HepG2 (cell line): Measurements from ENCODE around the gene DDR1. TPM values are rescaled to one million over a fixed set of nuclear protein-coding genes. Genes with fewer than 3 reads are reported as not detected.

Source experiments
- ARHGAP35 ChIP-seq: sonication (generic); formaldehyde crosslinking; IDR thresholded peaks from 2 replicates; pipeline ENCODE4 v1.9.0; 2022; ENCODE audit warnings: mild to moderate bottlenecking, inconsistent platforms, moderate library complexity, missing genetic modification reagents, borderline replicate concordance
- BATF2 ChIP-seq: sonication (generic); formaldehyde crosslinking; IDR thresholded peaks from 2 replicates; pipeline ENCODE4 v1.8.0; 2022; ENCODE audit warnings: mild to moderate bottlenecking, missing genetic modification reagents, moderate library complexity
- CBX5 ChIP-seq: sonication (generic); formaldehyde crosslinking; IDR thresholded peaks from 2 replicates; pipeline ENCODE4 v1.4.0; 2020; ENCODE audit warnings: missing genetic modification reagents, borderline replicate concordance
- FLYWCH1 ChIP-seq: sonication (generic); formaldehyde crosslinking; IDR thresholded peaks from 2 replicates; pipeline ENCODE4 v1.8.1; 2023; ENCODE audit warnings: mild to moderate bottlenecking, missing genetic modification reagents
- HMG20A ChIP-seq: IDR thresholded peaks from 2 replicates; pipeline ENCODE4 v1.6.1; 2016; ENCODE audit warnings: borderline replicate concordance
- JARID2 ChIP-seq: sonication (generic); formaldehyde crosslinking; IDR thresholded peaks from 2 replicates; pipeline ENCODE4 v1.8.1; 2023; ENCODE audit warnings: missing genetic modification reagents, inconsistent platforms; ENCODE audit not compliant: insufficient replicate concordance
- KAT7 ChIP-seq: IDR thresholded peaks from 2 replicates; pipeline ENCODE4 v1.6.1; 2018; ENCODE audit warnings: borderline replicate concordance, missing compliant biosample characterization
- MAZ ChIP-seq, 2 experiments: sonication (generic) in 1 of 2; formaldehyde crosslinking in 1 of 2; IDR thresholded peaks; 2 replicates each; pipeline versions ENCODE4 v1.5.0 to v1.6.1; 2012 to 2020; ENCODE audit warnings: low read depth in 2 of 2, mild to moderate bottlenecking in 2 of 2, borderline replicate concordance in 1 of 2, improper control_type of control experiment in 1 of 2, low read length in 1 of 2, missing genetic modification reagents in 1 of 2, moderate library complexity in 1 of 2
- NFE2L2 ChIP-seq: fragments of 150-350 bp; IDR thresholded peaks from 2 replicates; pipeline ENCODE4 v1.6.1; 2014; ENCODE audit warnings: low read length
- REXO4 ChIP-seq: sonication (generic); formaldehyde crosslinking; IDR thresholded peaks from 2 replicates; pipeline ENCODE4 v1.8.0; 2022; ENCODE audit warnings: missing genetic modification reagents, mild to moderate bottlenecking, borderline replicate concordance
- RXRA ChIP-seq: sonication (generic); formaldehyde crosslinking; IDR thresholded peaks from 2 replicates; pipeline ENCODE4 v1.5.1; 2020; ENCODE audit warnings: missing genetic modification reagents
- SIN3A ChIP-seq: IDR thresholded peaks from 2 replicates; pipeline ENCODE4 v1.6.1; 2011; ENCODE audit warnings: low read depth, mild to moderate bottlenecking, control low read depth, low read length, borderline replicate concordance
- STAG1 ChIP-seq: sonication (generic); formaldehyde crosslinking; IDR thresholded peaks from 2 replicates; pipeline ENCODE4 v1.4.0; 2020; ENCODE audit warnings: missing genetic modification reagents
- TFDP1 ChIP-seq: IDR thresholded peaks from 2 replicates; pipeline ENCODE4 v1.6.1; 2016; ENCODE audit warnings: missing compliant biosample characterization, missing genetic modification reagents, borderline replicate concordance
- ZC3H4 ChIP-seq: sonication (generic); formaldehyde crosslinking; IDR thresholded peaks from 2 replicates; pipeline ENCODE4 v1.4.0; 2020; ENCODE audit warnings: missing genetic modification reagents, borderline replicate concordance
- ZNF496 ChIP-seq: sonication (generic); formaldehyde crosslinking; IDR thresholded peaks from 2 replicates; pipeline ENCODE4 v1.8.1; 2023; ENCODE audit warnings: mild to moderate bottlenecking, moderate library complexity, missing genetic modification reagents; ENCODE audit not compliant: insufficient replicate concordance
- ZNF607 ChIP-seq: sonication (generic); formaldehyde crosslinking; IDR thresholded peaks from 2 replicates; pipeline ENCODE4 v1.5.1; 2020; ENCODE audit warnings: missing genetic modification reagents, mild to moderate bottlenecking, borderline replicate concordance
- ZNF619 ChIP-seq: sonication (generic); formaldehyde crosslinking; IDR thresholded peaks from 2 replicates; pipeline ENCODE4 v1.4.0; 2020; ENCODE audit warnings: mild to moderate bottlenecking, missing genetic modification reagents
- ZNF687 ChIP-seq: sonication (generic); formaldehyde crosslinking; IDR thresholded peaks from 2 replicates; pipeline ENCODE4 v1.5.1; 2020; ENCODE audit warnings: mild to moderate bottlenecking, missing genetic modification reagents, moderate library complexity
- ZNF704 ChIP-seq: sonication (generic); formaldehyde crosslinking; IDR thresholded peaks from 2 replicates; pipeline ENCODE4 v1.8.1; 2023; ENCODE audit warnings: mild to moderate bottlenecking, inconsistent platforms, moderate library complexity, missing genetic modification reagents, borderline replicate concordance
- ZSCAN20 ChIP-seq: sonication (generic); formaldehyde crosslinking; IDR thresholded peaks from 2 replicates; pipeline ENCODE4 v1.4.0; 2020; ENCODE audit warnings: missing genetic modification reagents, mild to moderate bottlenecking, borderline replicate concordance
- polyA plus RNA-seq, 8 experiments: library from polyadenylated mRNA; depleted of rRNA in 3 of 8; stranded (reverse) in 7 of 8; unstranded in 1 of 8; fragments of >200 nt; fragmentation: Illumina TruSeq in 4 of 8; extraction: Trizol in 4 of 8; gene quantifications; 2 replicates each; pipeline versions ENCODE4 v1.2.1 to v1.2.3, GENCODE V29; 2011 to 2016; ENCODE audit warnings: low read depth in 4 of 8, missing spikeins in 1 of 8, mixed read lengths in 1 of 8; ENCODE audit not compliant: insufficient read depth in 1 of 8
- total RNA-seq, 5 experiments: library from RNA; depleted of rRNA; stranded (reverse); fragments of >200 nt; fragmentation: Illumina TruSeq; extraction: Trizol; gene quantifications; 2 replicates each; pipeline ENCODE4 v1.2.3, GENCODE V29; 2016; ENCODE audit warnings: low read depth in 1 of 5

DDR1 gene
- total and polyA plus RNA-seq, 2 of the 13 experiments (the other 11 are each of a cell fraction or from before 2014, with no cell fraction given) = 16.7 to 20.2 TPM

- peak; percentile 50; the same call in 1 of the 2 replicates for TF ChIP-seq MAZ (IDR thresholded peaks at IDR 0.05; ENCODE audit: borderline replicate concordance, low read depth, low read length)
- TF ChIP-seq MAZ (CRISPR knock-in tag; IDR thresholded peaks at IDR 0.05; ENCODE audit: low read depth) = no peak
- TF ChIP-seq SIN3A = peak; percentile 31; the same call in 1 of the 2 replicates
- TF ChIP-seq ZSCAN20 (CRISPR knock-in tag) = no peak
- TF ChIP-seq HMG20A (CRISPR knock-in tag) = no peak
- no peak for TF ChIP-seq CBX5 (CRISPR knock-in tag)
- TF ChIP-seq FLYWCH1 (CRISPR knock-in tag) = no peak
- no peak for TF ChIP-seq JARID2 (CRISPR knock-in tag)
- TF ChIP-seq TFDP1 (CRISPR knock-in tag) = no peak
- no peak for TF ChIP-seq ZNF619 (CRISPR knock-in tag)
- TF ChIP-seq ZC3H4 (CRISPR knock-in tag) = no peak
- no peak for TF ChIP-seq RXRA
- TF ChIP-seq ZNF704 = no peak
- TF ChIP-seq ZNF496 = no peak
- no peak; the same call in 1 of the 2 replicates for TF ChIP-seq KAT7 (CRISPR knock-in tag)
- no peak for TF ChIP-seq STAG1 (CRISPR knock-in tag)
- TF ChIP-seq ZNF687 (CRISPR knock-in tag) = peak; percentile 44; the same call in 1 of the 2 replicates
- TF ChIP-seq BATF2 (CRISPR knock-in tag) = no peak
- TF ChIP-seq NFE2L2 = no peak
- peak; percentile 43; the same call in 1 of the 2 replicates for TF ChIP-seq ZNF607 (CRISPR knock-in tag)
- no peak; the same call in 1 of the 2 replicates for TF ChIP-seq ARHGAP35 (CRISPR knock-in tag)
- TF ChIP-seq REXO4 (CRISPR knock-in tag) = no peak
Measured at GRCh38 chr6:30884521-30885480, 482 bp downstream of the DDR1 start (continued).
